AG04449 (cell line): ENCODE data around the gene FBXL13.
"Not testable (repeated sequence)": the region's sequence is repeated elsewhere in the genome, so short reads cannot be mapped to it uniquely, and the experiment has no call there.

Source experiments
- CTCF ChIA-PET: fragments of 350-600 bp; formaldehyde crosslinking; extraction: SDS; loops from one replicate; lab custom pipeline; 2021; ENCODE audit warnings: antibody characterized with exemption; lab: Yijun Ruan, JAX
- POLR2A ChIA-PET: fragments of 400-600, 350-600 bp; formaldehyde crosslinking; extraction: SDS; loops from one replicate; lab custom pipeline; 2020; ENCODE audit warnings: antibody characterized with exemption, inconsistent platforms; lab: Yijun Ruan, JAX
- DNase-seq: peaks from one replicate; pipeline ENCODE4 v3.0.0-alpha.2; 2010; ENCODE audit warnings: low read depth, low spot score
- H3K4me3 ChIP-seq: 2 replicates; pipeline ENCODE4 v1.5.1; 2011; ENCODE audit warnings: low read depth, mild to moderate bottlenecking, control low read depth, low read length
- CTCF ChIP-seq: IDR thresholded peaks from one replicate; pipeline ENCODE4 v1.5.1; 2011; ENCODE audit warnings: mild to moderate bottlenecking, moderate library complexity, low read length, control low read depth, inconsistent platforms; ENCODE audit not compliant: insufficient read depth; ENCODE audit errors: missing control alignments

Gene FBXL13

GRCh38 chr7:102806613-102807012 is 268.0 kb downstream of the FBXL13 start:
- TF ChIP-seq CTCF: no peak
- no peak overlapping the region for H3K4me3 ChIP-seq
- DNase-seq: no peak
- POLR2A ChIA-PET: no interaction called here
- CTCF ChIA-PET: no interaction called here

GRCh38 chr7:102795987-102796595 is 278.5 kb downstream of the FBXL13 start:
- CTCF ChIA-PET, POLR2A ChIA-PET, DNase-seq, H3K4me3 ChIP-seq: not testable (repeated sequence)

GRCh38 chr7:102794567-102794966 is 280.0 kb downstream of the FBXL13 start:
- CTCF ChIA-PET, POLR2A ChIA-PET, DNase-seq, H3K4me3 ChIP-seq: not testable (repeated sequence)

GRCh38 chr7:102791831-102792230 is 282.8 kb downstream of the FBXL13 start:
- DNase-seq, H3K4me3 ChIP-seq, POLR2A ChIA-PET, CTCF ChIA-PET: not testable (repeated sequence)

GRCh38 chr7:102791367-102791766 is 283.2 kb downstream of the FBXL13 start:
- H3K4me3 ChIP-seq: not testable (repeated sequence)

GRCh38 chr7:102790364-102791100 is 284.1 kb downstream of the FBXL13 start:
- CTCF ChIA-PET, DNase-seq, POLR2A ChIA-PET, H3K4me3 ChIP-seq: not testable (repeated sequence)

More at GRCh38 chr7:102791367-102791766, 283.2 kb downstream of the FBXL13 start:
- DNase-seq, POLR2A ChIA-PET, CTCF ChIA-PET: not testable (repeated sequence)

- DNase-seq, H3K4me3 ChIP-seq, POLR2A ChIA-PET, CTCF ChIA-PET: not testable (repeated sequence)
These were observed 285.8 kb downstream of the FBXL13 start for GRCh38 chr7:102788770-102789169.

- DNase-seq, POLR2A ChIA-PET, H3K4me3 ChIP-seq, CTCF ChIA-PET: not testable (repeated sequence)
These were observed 293.7 kb downstream of the FBXL13 start for GRCh38 chr7:102780926-102781325.

GRCh38 chr7:102778663-102779062 is 295.9 kb downstream of the FBXL13 start:
- H3K4me3 ChIP-seq, CTCF ChIA-PET, POLR2A ChIA-PET, DNase-seq: not testable (repeated sequence)

- H3K4me3 ChIP-seq, POLR2A ChIA-PET, CTCF ChIA-PET, DNase-seq: not testable (repeated sequence)
These were observed 298.4 kb downstream of the FBXL13 start for GRCh38 chr7:102776217-102776616.

GRCh38 chr7:102770467-102770866 is 304.1 kb downstream of the FBXL13 start:
- POLR2A ChIA-PET, DNase-seq, H3K4me3 ChIP-seq, CTCF ChIA-PET: not testable (repeated sequence)

GRCh38 chr7:102769657-102770192 is 304.9 kb downstream of the FBXL13 start:
- H3K4me3 ChIP-seq, POLR2A ChIA-PET, CTCF ChIA-PET, DNase-seq: not testable (repeated sequence)

GRCh38 chr7:102763295-102763905 is 311.2 kb downstream of the FBXL13 start:
- POLR2A ChIA-PET, H3K4me3 ChIP-seq, DNase-seq: not testable (repeated sequence)
- CTCF ChIA-PET: interaction anchor here (2.2 kb wide), 1 partner anchor 299 kb away, joined by 10 read pairs; no protein-coding TSS in a partner anchor
